IMR-90 (cell line): Measurements from ENCODE around the gene BARX1.

Source experiments
- BHLHE40 ChIP-seq: fragments of 150-350 bp; IDR thresholded peaks from 2 replicates; pipeline ENCODE4 v1.6.1; 2016; ENCODE audit warnings: mild to moderate bottlenecking, low read depth, low read length
- CEBPB ChIP-seq: IDR thresholded peaks from 2 replicates; pipeline ENCODE4 v1.6.1; 2012; ENCODE audit warnings: low read depth, low read length, improper control_type of control experiment
- CHD1 ChIP-seq: IDR thresholded peaks from 2 replicates; pipeline ENCODE4 v1.6.1; 2012; ENCODE audit warnings: low read depth, low read length, improper control_type of control experiment
- FOS ChIP-seq: fragments of 150-350 bp; IDR thresholded peaks from 2 replicates; pipeline ENCODE4 v1.6.1; 2016; ENCODE audit warnings: low read depth, low read length
- MAFK ChIP-seq: IDR thresholded peaks from 2 replicates; pipeline ENCODE4 v1.6.1; 2012; ENCODE audit warnings: low read depth, low read length, improper control_type of control experiment
- MAZ ChIP-seq: IDR thresholded peaks from 2 replicates; pipeline ENCODE4 v1.6.1; 2012; ENCODE audit warnings: low read depth, mild to moderate bottlenecking, low read length, improper control_type of control experiment, moderate library complexity, borderline replicate concordance
- POLR2A ChIP-seq: IDR thresholded peaks from 2 replicates; pipeline ENCODE4 v1.6.1; 2012; ENCODE audit warnings: mild to moderate bottlenecking, low read depth, low read length
- RAD21 ChIP-seq: IDR thresholded peaks from 2 replicates; pipeline ENCODE4 v1.6.1; 2012; ENCODE audit warnings: low read length, improper control_type of control experiment
- RCOR1 ChIP-seq: IDR thresholded peaks from 2 replicates; pipeline ENCODE4 v1.6.1; 2012; ENCODE audit warnings: mild to moderate bottlenecking, low read length, improper control_type of control experiment; ENCODE audit not compliant: insufficient replicate concordance
- TF ChIP-seq, protein P1 (sequence below): conservative IDR thresholded peaks from 2 replicates; pipeline ENCODE4 v1.5.1; 2012; ENCODE audit warnings: mild to moderate bottlenecking, low read depth, low read length, improper control_type of control experiment
- TF ChIP-seq, protein P2 (sequence below): fragments of 150-350 bp; IDR thresholded peaks from 2 replicates; pipeline ENCODE4 v1.6.1; 2016; ENCODE audit warnings: low read depth, mild to moderate bottlenecking, low read length, moderate library complexity, borderline replicate concordance
- TF ChIP-seq, protein P3 (sequence below): fragments of 150-350 bp; IDR thresholded peaks from 2 replicates; pipeline ENCODE4 v1.6.1; 2017; ENCODE audit warnings: mild to moderate bottlenecking, antibody characterized with exemption, low read length, low read depth

DNA sequence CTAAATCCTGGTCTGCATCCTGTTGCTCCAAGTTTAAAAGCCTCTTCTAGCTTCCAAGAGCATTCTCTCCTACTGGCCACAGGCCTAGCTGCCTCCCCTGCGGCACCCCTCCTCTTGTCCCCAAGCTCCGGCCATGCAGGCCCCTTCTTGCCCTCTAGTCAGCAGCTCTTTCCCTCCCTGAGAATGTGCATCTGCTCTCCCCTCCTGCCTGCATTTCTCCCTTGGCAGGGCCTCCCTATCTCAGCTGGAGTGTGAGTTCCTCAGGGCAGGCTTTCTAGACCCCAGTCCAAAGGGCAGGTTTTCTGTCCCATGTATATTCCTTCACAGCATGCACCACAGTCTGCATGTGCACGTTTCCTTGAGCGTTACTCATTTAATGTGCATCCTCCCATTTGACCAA is 24.6 kb upstream of the BARX1 start:
- TF ChIP-seq, protein P1, sequence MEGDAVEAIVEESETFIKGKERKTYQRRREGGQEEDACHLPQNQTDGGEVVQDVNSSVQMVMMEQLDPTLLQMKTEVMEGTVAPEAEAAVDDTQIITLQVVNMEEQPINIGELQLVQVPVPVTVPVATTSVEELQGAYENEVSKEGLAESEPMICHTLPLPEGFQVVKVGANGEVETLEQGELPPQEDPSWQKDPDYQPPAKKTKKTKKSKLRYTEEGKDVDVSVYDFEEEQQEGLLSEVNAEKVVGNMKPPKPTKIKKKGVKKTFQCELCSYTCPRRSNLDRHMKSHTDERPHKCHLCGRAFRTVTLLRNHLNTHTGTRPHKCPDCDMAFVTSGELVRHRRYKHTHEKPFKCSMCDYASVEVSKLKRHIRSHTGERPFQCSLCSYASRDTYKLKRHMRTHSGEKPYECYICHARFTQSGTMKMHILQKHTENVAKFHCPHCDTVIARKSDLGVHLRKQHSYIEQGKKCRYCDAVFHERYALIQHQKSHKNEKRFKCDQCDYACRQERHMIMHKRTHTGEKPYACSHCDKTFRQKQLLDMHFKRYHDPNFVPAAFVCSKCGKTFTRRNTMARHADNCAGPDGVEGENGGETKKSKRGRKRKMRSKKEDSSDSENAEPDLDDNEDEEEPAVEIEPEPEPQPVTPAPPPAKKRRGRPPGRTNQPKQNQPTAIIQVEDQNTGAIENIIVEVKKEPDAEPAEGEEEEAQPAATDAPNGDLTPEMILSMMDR, result no peak
- TF ChIP-seq CHD1 (no peak), POLR2A (no peak), CEBPB (no peak), RCOR1 (no peak), MAFK (no peak), BHLHE40 (no peak), RAD21 (no peak), MAZ (no peak), FOS (no peak)
- TF ChIP-seq, protein P2, sequence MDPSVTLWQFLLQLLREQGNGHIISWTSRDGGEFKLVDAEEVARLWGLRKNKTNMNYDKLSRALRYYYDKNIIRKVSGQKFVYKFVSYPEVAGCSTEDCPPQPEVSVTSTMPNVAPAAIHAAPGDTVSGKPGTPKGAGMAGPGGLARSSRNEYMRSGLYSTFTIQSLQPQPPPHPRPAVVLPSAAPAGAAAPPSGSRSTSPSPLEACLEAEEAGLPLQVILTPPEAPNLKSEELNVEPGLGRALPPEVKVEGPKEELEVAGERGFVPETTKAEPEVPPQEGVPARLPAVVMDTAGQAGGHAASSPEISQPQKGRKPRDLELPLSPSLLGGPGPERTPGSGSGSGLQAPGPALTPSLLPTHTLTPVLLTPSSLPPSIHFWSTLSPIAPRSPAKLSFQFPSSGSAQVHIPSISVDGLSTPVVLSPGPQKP, result no peak
- TF ChIP-seq, protein P3, sequence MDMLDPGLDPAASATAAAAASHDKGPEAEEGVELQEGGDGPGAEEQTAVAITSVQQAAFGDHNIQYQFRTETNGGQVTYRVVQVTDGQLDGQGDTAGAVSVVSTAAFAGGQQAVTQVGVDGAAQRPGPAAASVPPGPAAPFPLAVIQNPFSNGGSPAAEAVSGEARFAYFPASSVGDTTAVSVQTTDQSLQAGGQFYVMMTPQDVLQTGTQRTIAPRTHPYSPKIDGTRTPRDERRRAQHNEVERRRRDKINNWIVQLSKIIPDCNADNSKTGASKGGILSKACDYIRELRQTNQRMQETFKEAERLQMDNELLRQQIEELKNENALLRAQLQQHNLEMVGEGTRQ, result no peak
